ENCODE results near the gene GPLD1. TPM values are rescaled to one million over a fixed set of nuclear protein-coding genes. Genes with fewer than 3 reads are reported as not detected.

Gene GPLD1, protein sequence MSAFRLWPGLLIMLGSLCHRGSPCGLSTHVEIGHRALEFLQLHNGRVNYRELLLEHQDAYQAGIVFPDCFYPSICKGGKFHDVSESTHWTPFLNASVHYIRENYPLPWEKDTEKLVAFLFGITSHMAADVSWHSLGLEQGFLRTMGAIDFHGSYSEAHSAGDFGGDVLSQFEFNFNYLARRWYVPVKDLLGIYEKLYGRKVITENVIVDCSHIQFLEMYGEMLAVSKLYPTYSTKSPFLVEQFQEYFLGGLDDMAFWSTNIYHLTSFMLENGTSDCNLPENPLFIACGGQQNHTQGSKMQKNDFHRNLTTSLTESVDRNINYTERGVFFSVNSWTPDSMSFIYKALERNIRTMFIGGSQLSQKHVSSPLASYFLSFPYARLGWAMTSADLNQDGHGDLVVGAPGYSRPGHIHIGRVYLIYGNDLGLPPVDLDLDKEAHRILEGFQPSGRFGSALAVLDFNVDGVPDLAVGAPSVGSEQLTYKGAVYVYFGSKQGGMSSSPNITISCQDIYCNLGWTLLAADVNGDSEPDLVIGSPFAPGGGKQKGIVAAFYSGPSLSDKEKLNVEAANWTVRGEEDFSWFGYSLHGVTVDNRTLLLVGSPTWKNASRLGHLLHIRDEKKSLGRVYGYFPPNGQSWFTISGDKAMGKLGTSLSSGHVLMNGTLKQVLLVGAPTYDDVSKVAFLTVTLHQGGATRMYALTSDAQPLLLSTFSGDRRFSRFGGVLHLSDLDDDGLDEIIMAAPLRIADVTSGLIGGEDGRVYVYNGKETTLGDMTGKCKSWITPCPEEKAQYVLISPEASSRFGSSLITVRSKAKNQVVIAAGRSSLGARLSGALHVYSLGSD
- 15.7 TPM for total RNA-seq

DNA sequence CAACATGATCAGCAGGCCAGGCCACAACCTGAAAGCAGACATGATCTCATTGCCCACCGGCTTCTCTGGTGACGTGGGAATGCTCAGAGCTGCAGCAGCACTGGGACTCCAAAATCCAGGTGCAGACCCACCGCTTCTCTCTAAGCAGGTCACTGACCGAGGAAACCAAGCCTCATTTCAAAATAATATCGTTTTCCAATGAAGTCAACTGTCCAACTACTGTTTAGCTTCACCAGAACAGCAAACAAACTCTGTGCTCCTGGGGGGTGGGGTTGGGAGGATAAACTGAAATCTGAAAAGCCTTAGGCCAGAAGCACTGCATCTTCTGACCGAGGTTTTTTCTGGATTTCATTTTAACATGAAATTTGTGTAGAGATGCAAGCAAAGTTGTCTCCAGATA, at the start of gene GPLD1:
Gene GPLD1 (minus strand): TSS at position 109 of the 400 bp plus-strand sequence. CDS start 67 bp downstream, at position 42.
- TF ChIP-seq, protein P1, sequence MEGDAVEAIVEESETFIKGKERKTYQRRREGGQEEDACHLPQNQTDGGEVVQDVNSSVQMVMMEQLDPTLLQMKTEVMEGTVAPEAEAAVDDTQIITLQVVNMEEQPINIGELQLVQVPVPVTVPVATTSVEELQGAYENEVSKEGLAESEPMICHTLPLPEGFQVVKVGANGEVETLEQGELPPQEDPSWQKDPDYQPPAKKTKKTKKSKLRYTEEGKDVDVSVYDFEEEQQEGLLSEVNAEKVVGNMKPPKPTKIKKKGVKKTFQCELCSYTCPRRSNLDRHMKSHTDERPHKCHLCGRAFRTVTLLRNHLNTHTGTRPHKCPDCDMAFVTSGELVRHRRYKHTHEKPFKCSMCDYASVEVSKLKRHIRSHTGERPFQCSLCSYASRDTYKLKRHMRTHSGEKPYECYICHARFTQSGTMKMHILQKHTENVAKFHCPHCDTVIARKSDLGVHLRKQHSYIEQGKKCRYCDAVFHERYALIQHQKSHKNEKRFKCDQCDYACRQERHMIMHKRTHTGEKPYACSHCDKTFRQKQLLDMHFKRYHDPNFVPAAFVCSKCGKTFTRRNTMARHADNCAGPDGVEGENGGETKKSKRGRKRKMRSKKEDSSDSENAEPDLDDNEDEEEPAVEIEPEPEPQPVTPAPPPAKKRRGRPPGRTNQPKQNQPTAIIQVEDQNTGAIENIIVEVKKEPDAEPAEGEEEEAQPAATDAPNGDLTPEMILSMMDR (IDR thresholded peaks at IDR 0.05), result no peak
- TF ChIP-seq POLR2A (IDR thresholded peaks at IDR 0.05), result no peak
- intact Hi-C loops (cut with DNase I), result loop anchor here (10.0 kb wide), 1 partner anchor 1635 kb away; no protein-coding TSS in a partner anchor
- Histone ChIP-seq H3K4me3 (no peak within 1 kb of the TSS), H3K9me3 (no peaks in the 10 kb centered on the region), H3K27ac (no peak within 1 kb of the TSS), H3K27me3 (no peaks in the 10 kb centered on the region), H3K4me1 (peaks cover 7% of the 10 kb centered on the region), H3K36me3 (no peaks in the 10 kb centered on the region)
- no peak for DNase-seq (ENCODE audit: extremely low spot score in 2 of 2)

DNA sequence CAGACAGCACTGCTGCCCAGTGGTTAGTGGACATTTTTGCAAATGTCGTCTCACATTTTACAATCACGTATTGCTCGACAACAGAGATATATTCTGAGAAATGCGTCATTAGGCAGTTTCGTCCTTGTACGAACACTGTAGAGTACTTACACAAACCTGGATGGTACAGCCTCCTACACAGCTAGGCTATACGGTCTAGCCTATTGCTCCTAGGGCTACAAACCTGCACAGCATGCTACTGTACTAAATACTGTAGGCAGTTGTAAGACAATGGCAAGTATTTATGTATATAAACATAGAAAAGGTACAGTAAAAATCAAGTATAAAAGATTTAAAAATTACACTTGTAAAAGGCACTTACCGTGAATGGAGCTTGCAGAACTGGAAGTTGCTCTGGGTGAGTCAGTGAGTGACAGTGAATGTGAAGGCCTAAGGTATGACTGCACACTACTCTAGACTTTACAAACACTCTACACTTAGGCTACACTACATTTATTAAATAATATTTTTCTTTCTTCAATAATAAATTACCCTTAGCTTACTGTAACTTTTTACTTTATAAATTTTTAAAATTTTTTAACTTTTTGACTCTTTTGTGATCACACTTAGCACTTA, 48.5 kb upstream of the GPLD1 start:
- Histone ChIP-seq H3K36me3 (peaks cover 0 to 17% of the 10 kb centered on the region in 2 donors), H3K27me3 (no peaks in the 10 kb centered on the region), H3K9me3 (no peaks in the 10 kb centered on the region), H3K4me3 (no peak overlapping the region), H3K4me1 (no peaks in the 10 kb centered on the region), H3K27ac (no peak overlapping the region)
- intact Hi-C loops (cut with DNase I), result no loop called here
- TF ChIP-seq POLR2A (IDR thresholded peaks at IDR 0.05) (no peak), POLR2AphosphoS5 (IDR thresholded peaks at IDR 0.05; ENCODE audit: insufficient read depth in 1 of 2, low read depth in 1 of 2) (no peak)
- TF ChIP-seq, protein P1 (IDR thresholded peaks at IDR 0.05), result no peak
- DNase-seq (ENCODE audit: extremely low spot score in 2 of 2), result no peak

DNA sequence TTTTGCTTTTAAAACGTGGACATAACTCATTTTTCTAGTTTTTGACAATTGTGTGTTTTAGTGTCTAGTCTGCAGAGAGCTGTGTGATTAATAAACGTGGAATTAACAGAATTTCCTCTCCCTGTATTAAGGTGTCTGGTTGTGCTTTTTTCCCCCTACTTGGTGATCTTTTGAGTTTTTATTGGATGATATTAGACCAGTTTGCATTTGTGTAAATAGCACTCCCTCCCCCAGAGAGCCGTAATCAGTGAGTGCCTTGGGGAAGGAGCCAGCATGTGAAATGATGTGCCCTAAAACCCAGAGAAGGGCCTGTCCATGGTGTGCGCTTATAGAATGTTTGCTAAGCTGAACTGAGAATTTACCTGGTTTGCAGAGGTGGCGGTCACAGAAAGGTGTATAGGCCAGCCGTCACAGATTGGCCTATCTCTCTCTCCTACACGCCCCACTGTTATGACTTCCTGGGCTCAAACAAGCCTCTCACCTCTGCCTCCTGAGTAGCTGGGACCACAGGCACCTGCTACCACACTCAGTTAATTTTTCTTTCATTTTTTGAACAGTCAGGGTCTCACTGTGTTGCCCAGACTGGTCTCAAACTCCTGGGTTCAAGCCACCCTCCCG, 47.8 kb upstream of the GPLD1 start:
- TF ChIP-seq POLR2A (IDR thresholded peaks at IDR 0.05) (no peak), POLR2AphosphoS5 (IDR thresholded peaks at IDR 0.05; ENCODE audit: insufficient read depth in 1 of 2, low read depth in 1 of 2) (no peak)
- TF ChIP-seq, protein P1 (IDR thresholded peaks at IDR 0.05), result no peak
- H3K9me3 ChIP-seq, result no peaks in the 10 kb centered on the region

DNA sequence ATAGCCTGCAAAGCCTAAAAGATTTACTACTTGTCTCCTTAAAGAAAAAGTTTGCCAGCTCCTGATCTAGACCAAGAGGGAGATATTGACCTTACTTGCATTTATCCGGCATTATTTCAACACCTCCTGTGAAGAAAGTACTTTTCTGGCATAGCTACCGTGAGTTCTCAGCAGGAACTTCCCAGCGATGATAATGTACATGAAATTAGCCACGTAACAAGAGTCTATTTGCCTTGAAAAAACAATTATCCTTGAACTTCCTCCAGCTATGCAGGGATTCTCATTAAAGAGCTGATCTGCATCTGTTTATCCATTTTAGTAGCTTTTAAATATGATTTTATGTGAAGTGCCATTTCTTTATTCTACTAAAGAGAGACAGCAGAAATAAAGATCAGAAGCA, 47.1 kb upstream of the GPLD1 start:
- Histone ChIP-seq H3K4me1 (no peaks in the 10 kb centered on the region), H3K27me3 (no peaks in the 10 kb centered on the region), H3K4me3 (no peak overlapping the region), H3K9me3 (no peaks in the 10 kb centered on the region), H3K36me3 (peaks cover 0 to 22% of the 10 kb centered on the region in 2 donors), H3K27ac (no peak overlapping the region)
- DNase-seq (ENCODE audit: extremely low spot score in 2 of 2), result no peak
- intact Hi-C loops (cut with DNase I), result no loop called here
- no peak for TF ChIP-seq POLR2A (IDR thresholded peaks at IDR 0.05)
- TF ChIP-seq POLR2AphosphoS5 (IDR thresholded peaks at IDR 0.05; ENCODE audit: insufficient read depth in 1 of 2, low read depth in 1 of 2), result no peak
- TF ChIP-seq, protein P1 (IDR thresholded peaks at IDR 0.05), result no peak

More for the DNA sequence above, 47.8 kb upstream of the GPLD1 start:
- Histone ChIP-seq H3K36me3 (peaks cover 0 to 17% of the 10 kb centered on the region in 2 donors), H3K4me1 (no peaks in the 10 kb centered on the region), H3K27ac (no peak overlapping the region), H3K27me3 (no peaks in the 10 kb centered on the region), H3K4me3 (no peak overlapping the region)
- intact Hi-C loops (cut with DNase I), result no loop called here
- no peak for DNase-seq (ENCODE audit: extremely low spot score in 2 of 2)

Data from vagina (tissue), 2 donors.